ENCODE measurements around the gene OSBPL3. TPM values are rescaled to one million over a fixed set of nuclear protein-coding genes. Genes with fewer than 3 reads are reported as not detected.

OSBPL3 gene
- total RNA-seq, 1 experiment from 2014 or later: 16.0 TPM

GRCh38 chr7:25029075-25029474, 49.1 kb upstream of the OSBPL3 start (continued):
- TF ChIP-seq HMGXB4 (CRISPR knock-in tag; IDR thresholded peaks at IDR 0.05): no peak

- peaks cover 42% of the 10 kb centered on the region for H3K4me1 Mint-ChIP-seq
- no peak overlapping the region for H3K4me3 Mint-ChIP-seq
- peaks cover 6% of the 10 kb centered on the region; the same call in 1 of the 2 replicates for H3K27me3 Mint-ChIP-seq (ENCODE audit: low read depth)
These were observed 48.5 kb upstream of the OSBPL3 start for GRCh38 chr7:25028370-25029021.

GRCh38 chr7:25026156-25026555, 46.2 kb upstream of the OSBPL3 start:
- ChIA-PET POLR2A (interaction anchor here (1.0 kb wide), 1 partner anchor 47 kb away, joined by 6 read pairs; no protein-coding TSS in a partner anchor), CTCF (interaction anchor here (0.5 to 1.7 kb wide), 10 partner anchors 9 to 214 kb away, joined by 3 to 11 read pairs (median 4); a partner anchor contains a TSS)
- H3K4me1 Mint-ChIP-seq: peaks cover 43% of the 10 kb centered on the region
- peaks cover 18% of the 10 kb centered on the region for H3K9me3 Mint-ChIP-seq
- no peak overlapping the region for H3K27ac Mint-ChIP-seq
- ATAC-seq (peak; percentile 96), DNase-seq (ENCODE audit: low spot score) (peak; percentile 48)
- no peaks in the 10 kb centered on the region for H3K36me3 Mint-ChIP-seq
- H3K4me3 Mint-ChIP-seq: no peak overlapping the region
- H3K27me3 Mint-ChIP-seq (ENCODE audit: low read depth): peaks cover 6% of the 10 kb centered on the region; the same call in 1 of the 2 replicates
- TF ChIP-seq RORB (CRISPR knock-in tag; IDR thresholded peaks at IDR 0.05) (no peak), NFYB (CRISPR knock-in tag; conservative IDR thresholded peaks at IDR 0.05; ENCODE audit: low read depth) (no peak), NR1H2 (CRISPR knock-in tag; IDR thresholded peaks at IDR 0.05) (no peak), ZNF423 (CRISPR knock-in tag; IDR thresholded peaks at IDR 0.05) (peak; percentile 71), RELA (CRISPR knock-in tag; IDR thresholded peaks at IDR 0.05; ENCODE audit: borderline replicate concordance) (no peak)

More at GRCh38 chr7:25028370-25029021, 48.5 kb upstream of the OSBPL3 start:
- ChIA-PET CTCF (interaction anchor here (1.0 to 2.2 kb wide), 3 partner anchors 47 to 208 kb away, joined by 3 to 6 read pairs (median 3); no protein-coding TSS in a partner anchor), POLR2A (no interaction called here)
- H3K36me3 Mint-ChIP-seq: no peaks in the 10 kb centered on the region
- TF ChIP-seq USF1 (CRISPR knock-in tag; IDR thresholded peaks at IDR 0.05): no peak
- TF ChIP-seq HMGA2 (CRISPR knock-in tag; IDR thresholded peaks at IDR 0.05): no peak
- no peak for TF ChIP-seq E2F4 (CRISPR knock-in tag; IDR thresholded peaks at IDR 0.05; ENCODE audit: borderline replicate concordance, low read depth)
- no peak for TF ChIP-seq ETV6 (CRISPR knock-in tag; IDR thresholded peaks at IDR 0.05)
- no peak for TF ChIP-seq ZNF317 (CRISPR knock-in tag; IDR thresholded peaks at IDR 0.05; ENCODE audit: borderline replicate concordance, low read depth)
- TF ChIP-seq KAT7 (CRISPR knock-in tag; IDR thresholded peaks at IDR 0.05; ENCODE audit: borderline replicate concordance): no peak
- no peak for TF ChIP-seq MXD4 (CRISPR knock-in tag; IDR thresholded peaks at IDR 0.05; ENCODE audit: borderline replicate concordance)
- ATAC-seq (no peak), DNase-seq (ENCODE audit: low spot score) (no peak)
- peaks cover 14% of the 10 kb centered on the region for H3K9me3 Mint-ChIP-seq
- no peak overlapping the region for H3K27ac Mint-ChIP-seq

GRCh38 chr7:25025218-25025671, 45.3 kb upstream of the OSBPL3 start:
- ATAC-seq: no peak
- no peak overlapping the region for H3K4me3 Mint-ChIP-seq
- CTCF ChIA-PET: interaction anchor here (1.7 kb wide), 1 partner anchor 69 kb away, joined by 11 read pairs; no protein-coding TSS in a partner anchor

More at GRCh38 chr7:25025218-25025671, 45.3 kb upstream of the OSBPL3 start:
- DNase-seq (ENCODE audit: low spot score): no peak
- Mint-ChIP-seq H3K4me1 (peaks cover 38% of the 10 kb centered on the region), H3K36me3 (0 out of 2 replicates have a peak, but pooled peaks cover 4% of the 10 kb centered on the region), H3K27me3 (ENCODE audit: low read depth) (peaks cover 6% of the 10 kb centered on the region; the same call in 1 of the 2 replicates), H3K27ac (no peak overlapping the region), H3K9me3 (peaks cover 18% of the 10 kb centered on the region)
- POLR2A ChIA-PET: no interaction called here
- TF ChIP-seq ZBTB43 (CRISPR knock-in tag; IDR thresholded peaks at IDR 0.05) (no peak), TCF7 (CRISPR knock-in tag; IDR thresholded peaks at IDR 0.05; ENCODE audit: low read depth) (no peak), ZNF121 (CRISPR knock-in tag; IDR thresholded peaks at IDR 0.05) (no peak), ESRRA (CRISPR knock-in tag; IDR thresholded peaks at IDR 0.05; ENCODE audit: borderline replicate concordance) (no peak), MAX (CRISPR knock-in tag; IDR thresholded peaks at IDR 0.05) (no peak)
